Ovary (tissue), 9 donors: ENCODE results near the gene CCDC171. TPM values are rescaled to one million over a fixed set of nuclear protein-coding genes. Genes with fewer than 3 reads are reported as not detected.
"Not testable (repeated sequence)": the region's sequence is repeated elsewhere in the genome, so short reads cannot be mapped to it uniquely, and the experiment has no call there.

ENCODE experiments used
- DNase-seq, 5 donors: peaks; one replicate each; pipeline ENCODE4 v3.0.0-alpha.2; 2019 to 2020
- H3K27ac ChIP-seq, 2 donors: fragments of 200-600 bp; one replicate each; pipeline versions ENCODE4 v1.5.1 to v1.8.0; 2019 to 2022
- H3K27me3 ChIP-seq: fragments of 200-600 bp; one replicate; pipeline ENCODE4 v1.8.0; 2022
- H3K36me3 ChIP-seq: fragments of 200-600 bp; sonication (generic); one replicate; pipeline ENCODE4 v1.5.1; 2019
- H3K4me1 ChIP-seq: one replicate; pipeline ENCODE4 v1.8.1; 2013; ENCODE audit warnings: mild to moderate bottlenecking, moderate library complexity; ENCODE audit not compliant: insufficient read depth
- H3K4me3 ChIP-seq: fragments of 200-600 bp; sonication (generic); one replicate; pipeline ENCODE4 v1.5.1; 2017
- H3K9me3 ChIP-seq, 2 donors: fragments of 200-600 bp in 1 of 2; sonication (generic) in 1 of 2; one replicate each; pipeline versions ENCODE4 v1.5.1 to v1.8.1; 2013 to 2019; ENCODE audit warnings: mild to moderate bottlenecking in 1 of 2, moderate library complexity in 1 of 2
- CTCF ChIP-seq, 3 donors: fragments of 450-650 bp in 2 of 3; fragments of 200-600 bp in 1 of 3; IDR thresholded peaks; one replicate each; pipeline versions ENCODE4 v1.5.1 to v1.8.0; 2016 to 2022; ENCODE audit warnings: antibody characterized with exemption in 3 of 3, mild to moderate bottlenecking in 1 of 3
- EP300 ChIP-seq: sonication (generic); formaldehyde crosslinking; IDR thresholded peaks from one replicate; pipeline ENCODE4 v1.6.1; 2017; ENCODE audit warnings: antibody characterized with exemption
- POLR2A ChIP-seq: fragments of 450-650 bp; IDR thresholded peaks from one replicate; pipeline ENCODE4 v1.6.1; 2017; ENCODE audit warnings: antibody characterized with exemption, mild to moderate bottlenecking, moderate library complexity
- WGBS, 3 donors: extraction: QIAGEN DNeasy Blood & Tissue Kit in 1 of 3; methylation state at CpG; one replicate each; pipeline versions ENCODE4 v1.1.5 to v1.1.7; 2013 to 2017; 5-methylcytosine and 5-hydroxymethylcytosine counted together
- intact Hi-C, 4 donors: fragments of 100-400 bp; cut with DNase I; formaldehyde crosslinking; loops; one replicate each; pipeline versions ENCODE4 v1.11.0 to v1.15.1; 2022 to 2023
- polyA plus RNA-seq, 2 donors: library from polyadenylated mRNA; stranded (reverse); fragments of 200-250 nt in 1 of 2; fragments of 350-450 nt in 1 of 2; fragmentation: Illumina TruSeq in 1 of 2; extraction: RNeasy Lipid Tissue Mini Kit (QIAGEN cat#74804) in 1 of 2; gene quantifications; one replicate each; pipeline ENCODE4 v1.2.3, GENCODE V29; 2013 to 2014
- total RNA-seq, 7 donors: library from RNA; depleted of rRNA in 2 of 7; stranded (reverse); fragments of >200 nt in 2 of 7; fragmentation: NEBNext Ultra II Directional in 3 of 7; extraction: Animal tissue kit (Norgen Biotek cat#: 25700) in 3 of 7; gene quantifications; one replicate each; pipeline versions ENCODE4 v1.1.0 to v1.2.4, GENCODE V29; 2016 to 2023
- donor health status: DM: no; HTN: no; CAD: no; lungs with moderate emphysema.
- donor health status: DM: no; HTN: no; CAD: no.
- donor health status: Bipolar disorder and iron deficiency.
- donor health status: DM: yes; HTN: yes; CAD: no.
- donor health status: DM: no; HTN: no; CAD: no.
- donor health status: DM: yes; HTN: yes; CAD: no.

Gene CCDC171
- total and polyA plus RNA-seq, 9 donors, result 2.0 to 6.1 (median 5.0) TPM

GRCh38 chr9:15785584-15785983 is 232.7 kb downstream of the CCDC171 start:
- no peaks in the 10 kb centered on the region for H3K27me3 ChIP-seq
- no peaks in the 10 kb centered on the region for H3K36me3 ChIP-seq
- intact Hi-C loops, result no loop called here
- no peaks in the 10 kb centered on the region for H3K9me3 ChIP-seq
- no peaks in the 10 kb centered on the region for H3K4me1 ChIP-seq
- no peak for TF ChIP-seq CTCF (IDR thresholded peaks at IDR 0.05)
- TF ChIP-seq POLR2A, result no peak
- TF ChIP-seq EP300, result no peak
- H3K4me3 ChIP-seq, result no peak overlapping the region
- DNase-seq, result no peak
- H3K27ac ChIP-seq, result no peak overlapping the region

GRCh38 chr9:15786616-15787015 is 233.8 kb downstream of the CCDC171 start:
- Histone ChIP-seq H3K4me1 (no peaks in the 10 kb centered on the region), H3K4me3 (no peak overlapping the region), H3K36me3 (no peaks in the 10 kb centered on the region), H3K27me3 (no peaks in the 10 kb centered on the region), H3K9me3 (no peaks in the 10 kb centered on the region), H3K27ac (no peak overlapping the region)
- no peak for TF ChIP-seq POLR2A
- TF ChIP-seq EP300, result no peak
- TF ChIP-seq CTCF (IDR thresholded peaks at IDR 0.05), result no peak
- DNase-seq, result no peak
- 85 to 91% (median 88%) methylated on average over 3 of the region's 3 CpGs for WGBS, 3 donors
- intact Hi-C loops, result no loop called here

- intact Hi-C loops, H3K4me3 ChIP-seq, H3K27me3 ChIP-seq, H3K4me1 ChIP-seq, H3K36me3 ChIP-seq, H3K27ac ChIP-seq, H3K9me3 ChIP-seq: not testable (repeated sequence)
- WGBS, 3 donors, result 94 to 96% (median 94%) methylated on average over 13 to 34 of the region's 34 CpGs
- DNase-seq, result peak in 2 of 5 donors; percentile 5 to 15
Measured at GRCh38 chr9:15810219-15810899, 257.5 kb downstream of the CCDC171 start.

- H3K9me3 ChIP-seq, result peaks cover 0 to 6% of the 10 kb centered on the region in 2 donors
- H3K4me1 ChIP-seq, result no peaks in the 10 kb centered on the region
- intact Hi-C loops, result no loop called here
- H3K27me3 ChIP-seq, result no peaks in the 10 kb centered on the region
- 92 to 97% (median 96%) methylated on average over 2 of the region's 2 CpGs for WGBS, 3 donors
- no peak for TF ChIP-seq POLR2A
- no peak for TF ChIP-seq EP300
- no peaks in the 10 kb centered on the region for H3K36me3 ChIP-seq
- no peak overlapping the region for H3K27ac ChIP-seq
- no peak overlapping the region for H3K4me3 ChIP-seq
- no peak for DNase-seq
Measured at GRCh38 chr9:15813076-15813475, 260.2 kb downstream of the CCDC171 start.

GRCh38 chr9:15824310-15824709 is 271.5 kb downstream of the CCDC171 start:
- H3K4me3 ChIP-seq, result no peak overlapping the region
- intact Hi-C loops, result no loop called here
- no peaks in the 10 kb centered on the region for H3K36me3 ChIP-seq
- no peaks in the 10 kb centered on the region for H3K4me1 ChIP-seq
- 85 to 89% (median 88%) methylated on average over 4 of the region's 4 CpGs for WGBS, 3 donors
- DNase-seq, result no peak
- no peaks in the 10 kb centered on the region for H3K9me3 ChIP-seq
- no peak for TF ChIP-seq EP300
- no peak overlapping the region for H3K27ac ChIP-seq
- H3K27me3 ChIP-seq, result no peaks in the 10 kb centered on the region

GRCh38 chr9:15831384-15831783 is 278.5 kb downstream of the CCDC171 start:
- H3K4me3 ChIP-seq, result no peak overlapping the region
- intact Hi-C loops, result no loop called here
- H3K4me1 ChIP-seq, result no peaks in the 10 kb centered on the region
- TF ChIP-seq CTCF (IDR thresholded peaks at IDR 0.05), result no peak
- no peak for TF ChIP-seq POLR2A
- no peaks in the 10 kb centered on the region for H3K27me3 ChIP-seq
- no peaks in the 10 kb centered on the region for H3K36me3 ChIP-seq
- 93 to 100% (median 96%) methylated on average over 1 of the region's 1 CpG for WGBS, 3 donors
- no peak for DNase-seq
- H3K9me3 ChIP-seq, result no peaks in the 10 kb centered on the region
- no peak overlapping the region for H3K27ac ChIP-seq
